Osteoblast (primary cell): ENCODE measurements around the gene PDE5A. TPM values are rescaled to one million over a fixed set of nuclear protein-coding genes. Genes with fewer than 3 reads are reported as not detected.

Experiments
- DNase-seq: peaks from one replicate; pipeline ENCODE4 v3.0.0; 2011; ENCODE audit warnings: low spot score, mixed read lengths; ENCODE audit not compliant: insufficient read length; ENCODE audit errors: missing footprints
- H2AFZ ChIP-seq: 2 replicates; pipeline ENCODE4 v1.6.0; 2011; ENCODE audit warnings: mild to moderate bottlenecking, low read length
- H3K27ac ChIP-seq: 2 replicates; pipeline ENCODE4 v1.5.1; 2011; ENCODE audit warnings: mild to moderate bottlenecking, low read depth, low read length, moderate library complexity
- H3K27me3 ChIP-seq: 2 replicates; pipeline ENCODE4 v1.6.0; 2012; ENCODE audit warnings: mild to moderate bottlenecking, control low read depth, inconsistent platforms, low read length, moderate library complexity; ENCODE audit not compliant: insufficient read depth
- H3K36me3 ChIP-seq: 2 replicates; pipeline ENCODE4 v1.5.1; 2011; ENCODE audit warnings: mild to moderate bottlenecking, low read length, control low read depth, moderate library complexity; ENCODE audit not compliant: insufficient read depth
- H3K4me1 ChIP-seq: 2 replicates; pipeline ENCODE4 v1.5.1; 2011; ENCODE audit warnings: mild to moderate bottlenecking, low read length, control low read depth, moderate library complexity; ENCODE audit not compliant: insufficient read depth
- H3K4me2 ChIP-seq: 2 replicates; pipeline ENCODE4 v1.6.0; 2011; ENCODE audit warnings: mild to moderate bottlenecking, low read length; ENCODE audit not compliant: insufficient read depth
- H3K4me3 ChIP-seq: fragments of 200-600 bp; sonication (generic); 3 replicates; pipeline ENCODE4 v1.5.1; 2012; ENCODE audit warnings: mild to moderate bottlenecking, low read length, inconsistent platforms; ENCODE audit not compliant: insufficient read depth
- H3K79me2 ChIP-seq: 2 replicates; pipeline ENCODE4 v1.6.0; 2012; ENCODE audit warnings: mild to moderate bottlenecking, low read length, control low read depth, inconsistent platforms; ENCODE audit not compliant: insufficient read depth
- H3K9me3 ChIP-seq: 2 replicates; pipeline ENCODE4 v1.5.1; 2011; ENCODE audit warnings: low read depth, low read length, control low read depth
- H4K20me1 ChIP-seq: 2 replicates; pipeline ENCODE4 v1.6.0; 2012; ENCODE audit warnings: mild to moderate bottlenecking, low read length, control low read depth; ENCODE audit not compliant: insufficient read depth
- total RNA-seq: library from RNA; depleted of rRNA; stranded (reverse); fragments of >200 nt; gene quantifications from 2 replicates; pipeline ENCODE4 v1.2.3, GENCODE V29; 2012
- TF ChIP-seq, protein P1 (sequence below): IDR thresholded peaks from 2 replicates; pipeline ENCODE4 v1.5.1; 2011; ENCODE audit warnings: mild to moderate bottlenecking, low read depth, low read length, moderate library complexity; ENCODE audit errors: extremely low read depth

Gene PDE5A
- total RNA-seq, 1 donor = 140 TPM

GRCh38 chr4:119543779-119544178 lies 84.8 kb downstream of the PDE5A start:
- Histone ChIP-seq H3K27me3 (no peaks in the 10 kb centered on the region), H3K9me3 (no peaks in the 10 kb centered on the region), H3K79me2 (no peaks in the 10 kb centered on the region), H3K27ac (no peak overlapping the region), H3K36me3 (peaks cover 42% of the 10 kb centered on the region), H3K4me2 (no peak overlapping the region), H3K4me3 (no peak overlapping the region), H2AFZ (no peak overlapping the region), H3K4me1 (peaks cover 5% of the 10 kb centered on the region), H4K20me1 (no peaks in the 10 kb centered on the region)
- TF ChIP-seq, protein P1, sequence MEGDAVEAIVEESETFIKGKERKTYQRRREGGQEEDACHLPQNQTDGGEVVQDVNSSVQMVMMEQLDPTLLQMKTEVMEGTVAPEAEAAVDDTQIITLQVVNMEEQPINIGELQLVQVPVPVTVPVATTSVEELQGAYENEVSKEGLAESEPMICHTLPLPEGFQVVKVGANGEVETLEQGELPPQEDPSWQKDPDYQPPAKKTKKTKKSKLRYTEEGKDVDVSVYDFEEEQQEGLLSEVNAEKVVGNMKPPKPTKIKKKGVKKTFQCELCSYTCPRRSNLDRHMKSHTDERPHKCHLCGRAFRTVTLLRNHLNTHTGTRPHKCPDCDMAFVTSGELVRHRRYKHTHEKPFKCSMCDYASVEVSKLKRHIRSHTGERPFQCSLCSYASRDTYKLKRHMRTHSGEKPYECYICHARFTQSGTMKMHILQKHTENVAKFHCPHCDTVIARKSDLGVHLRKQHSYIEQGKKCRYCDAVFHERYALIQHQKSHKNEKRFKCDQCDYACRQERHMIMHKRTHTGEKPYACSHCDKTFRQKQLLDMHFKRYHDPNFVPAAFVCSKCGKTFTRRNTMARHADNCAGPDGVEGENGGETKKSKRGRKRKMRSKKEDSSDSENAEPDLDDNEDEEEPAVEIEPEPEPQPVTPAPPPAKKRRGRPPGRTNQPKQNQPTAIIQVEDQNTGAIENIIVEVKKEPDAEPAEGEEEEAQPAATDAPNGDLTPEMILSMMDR = no peak
- no peak for DNase-seq

DNA sequence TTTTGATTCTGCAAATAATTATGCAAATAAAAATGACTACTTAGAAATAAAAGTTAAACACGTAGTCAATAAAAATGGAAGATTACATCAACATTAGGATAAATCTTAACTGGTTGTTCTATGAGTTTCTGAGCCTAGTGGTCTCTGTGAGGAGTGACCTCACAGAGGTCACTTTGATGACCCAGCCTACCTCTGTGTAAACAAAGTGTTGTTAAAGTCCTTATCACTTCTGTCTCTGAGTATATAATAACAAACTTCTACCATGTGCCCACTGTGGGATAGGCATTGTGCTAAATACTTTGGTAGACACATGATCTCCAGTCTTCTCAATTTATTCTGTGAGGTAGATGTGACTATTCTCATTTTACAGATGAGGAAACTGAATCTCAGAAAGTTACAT lies 85.4 kb downstream of the PDE5A start:
- Histone ChIP-seq H3K27me3 (no peaks in the 10 kb centered on the region), H3K4me3 (no peak overlapping the region), H3K79me2 (no peaks in the 10 kb centered on the region), H3K36me3 (peaks cover 47% of the 10 kb centered on the region), H2AFZ (no peak overlapping the region), H3K4me1 (peaks cover 9% of the 10 kb centered on the region), H3K27ac (no peak overlapping the region), H3K4me2 (no peak overlapping the region), H3K9me3 (no peaks in the 10 kb centered on the region), H4K20me1 (no peaks in the 10 kb centered on the region)
- TF ChIP-seq, protein P1 = no peak
- DNase-seq = no peak

DNA sequence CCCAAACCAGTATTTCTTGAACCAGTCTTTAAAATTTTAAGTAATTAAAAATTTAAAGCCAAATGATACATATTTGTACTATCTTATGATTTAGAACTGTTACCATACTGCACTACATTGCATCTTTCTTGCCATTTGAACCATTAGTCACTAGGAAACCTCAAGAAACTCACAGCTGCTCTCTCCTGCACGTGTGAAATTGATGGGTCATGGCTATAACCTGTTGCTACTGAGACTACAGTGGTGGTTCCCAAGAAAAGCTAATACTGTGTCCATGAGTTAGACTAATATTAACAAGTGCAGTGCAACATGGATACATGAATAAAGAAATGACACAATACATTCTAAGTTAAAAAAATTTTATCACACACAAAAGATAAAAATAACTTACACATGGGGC lies 88.4 kb downstream of the PDE5A start:
- TF ChIP-seq, protein P1 = no peak
- H2AFZ ChIP-seq = no peak overlapping the region
- H3K4me1 ChIP-seq = peaks cover 27% of the 10 kb centered on the region
- H4K20me1 ChIP-seq = no peaks in the 10 kb centered on the region
- no peak overlapping the region for H3K27ac ChIP-seq
- H3K36me3 ChIP-seq = peaks cover 50% of the 10 kb centered on the region
- H3K4me3 ChIP-seq = no peak overlapping the region
- H3K27me3 ChIP-seq = no peaks in the 10 kb centered on the region
- H3K4me2 ChIP-seq = no peak overlapping the region
- DNase-seq = no peak
- no peaks in the 10 kb centered on the region for H3K79me2 ChIP-seq
- no peaks in the 10 kb centered on the region for H3K9me3 ChIP-seq

DNA sequence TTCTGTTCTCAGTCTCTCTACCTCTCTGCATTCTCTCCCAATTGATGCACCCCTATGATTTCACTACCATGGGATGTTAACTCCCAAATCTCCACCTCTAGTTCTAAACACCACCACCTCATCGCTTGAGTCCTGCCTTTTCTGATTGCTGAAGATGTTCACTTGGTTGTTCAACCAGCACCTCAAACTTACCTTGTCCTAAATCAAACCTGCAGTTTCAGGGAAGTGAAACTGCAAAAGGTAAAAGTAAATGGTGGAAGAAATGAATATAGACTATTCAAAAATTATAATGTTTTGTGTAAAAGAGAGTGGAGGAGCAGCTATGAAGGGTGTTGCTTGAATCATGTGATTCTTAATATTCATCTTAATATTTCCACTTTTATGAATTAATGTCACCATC lies 91.0 kb downstream of the PDE5A start:
- Histone ChIP-seq H3K4me1 (peaks cover 21% of the 10 kb centered on the region), H3K4me3 (no peak overlapping the region), H4K20me1 (no peaks in the 10 kb centered on the region), H3K9me3 (no peaks in the 10 kb centered on the region), H3K79me2 (no peaks in the 10 kb centered on the region), H3K36me3 (peaks cover 62% of the 10 kb centered on the region), H3K27me3 (no peaks in the 10 kb centered on the region), H3K4me2 (peak overlapping the region; percentile 12), H2AFZ (no peak overlapping the region), H3K27ac (peak overlapping the region; percentile 9)
- TF ChIP-seq, protein P1 = no peak
- DNase-seq = no peak
